Ramos (cell line): ENCODE results near the gene KRTAP21-2.
"Not testable (repeated sequence)": the region's sequence is repeated elsewhere in the genome, so short reads cannot be mapped to it uniquely, and the experiment has no call there.

Experiments
- in situ Hi-C: fragments of 300-500 bp; cut with MboI; formaldehyde crosslinking; loops from one replicate; pipeline ENCODE4 v1.14.3; 2022; ENCODE audit warnings: low sequenced_read_pairs; ENCODE audit not compliant: unreplicated experiment

KRTAP21-2 gene

DNA sequence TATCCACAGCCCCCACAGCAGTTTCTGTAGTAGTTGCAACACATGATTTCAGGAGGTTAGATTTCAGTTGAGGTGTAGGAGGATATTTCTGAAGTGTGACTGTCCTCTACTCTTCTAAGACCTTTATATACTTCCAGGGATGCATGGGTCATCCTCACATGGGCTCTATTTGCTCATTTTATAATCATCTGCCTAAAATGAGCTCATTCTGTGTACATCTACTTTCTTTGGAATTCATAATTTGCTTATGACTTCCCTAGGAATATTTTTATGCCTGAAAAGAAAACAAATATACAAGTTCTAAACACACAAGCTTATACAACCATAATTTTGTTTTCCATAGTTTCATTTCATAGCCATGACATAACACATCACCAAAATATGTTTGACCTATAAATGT lies at the start of gene KRTAP21-2:
KRTAP21-2 (minus strand) TSS at position 101 of the 400 bp plus-strand sequence; CDS start at position 44, 57 bp downstream.
- in situ Hi-C loops: no loop called here

DNA sequence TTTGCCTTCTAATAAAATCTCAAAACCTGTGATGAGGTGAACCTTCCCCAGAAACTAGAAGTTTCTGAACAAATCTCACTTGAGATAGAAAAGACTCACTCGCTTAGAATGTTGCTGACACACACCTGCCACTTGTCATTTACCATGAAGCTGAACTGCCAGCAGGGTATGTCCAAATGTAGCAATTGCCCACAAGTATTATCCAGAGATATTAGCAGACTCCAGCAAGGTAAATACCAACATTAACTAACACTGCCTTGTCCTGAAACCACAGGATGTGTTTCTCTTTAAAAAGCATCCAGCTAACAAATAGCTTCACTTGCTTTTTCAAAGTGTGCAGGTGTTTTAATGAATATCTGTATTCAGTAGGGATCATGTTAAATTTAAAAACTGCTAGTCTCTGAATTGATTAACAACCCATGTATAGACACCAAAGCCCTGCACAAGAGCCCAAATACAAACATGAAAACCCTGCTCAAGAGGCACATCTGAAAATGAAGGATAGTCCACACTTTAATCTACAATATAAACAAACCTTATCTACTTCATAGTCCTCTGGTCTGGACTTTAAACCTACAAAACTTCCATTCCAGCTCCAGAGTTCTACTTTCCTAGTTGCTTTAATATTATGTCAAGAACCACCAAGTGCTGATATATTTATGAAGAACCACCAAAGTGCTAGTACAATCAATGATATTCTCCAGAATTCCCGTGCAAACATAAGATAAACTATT lies 46.7 kb upstream of the KRTAP21-2 start:
- in situ Hi-C loops: no loop called here

DNA sequence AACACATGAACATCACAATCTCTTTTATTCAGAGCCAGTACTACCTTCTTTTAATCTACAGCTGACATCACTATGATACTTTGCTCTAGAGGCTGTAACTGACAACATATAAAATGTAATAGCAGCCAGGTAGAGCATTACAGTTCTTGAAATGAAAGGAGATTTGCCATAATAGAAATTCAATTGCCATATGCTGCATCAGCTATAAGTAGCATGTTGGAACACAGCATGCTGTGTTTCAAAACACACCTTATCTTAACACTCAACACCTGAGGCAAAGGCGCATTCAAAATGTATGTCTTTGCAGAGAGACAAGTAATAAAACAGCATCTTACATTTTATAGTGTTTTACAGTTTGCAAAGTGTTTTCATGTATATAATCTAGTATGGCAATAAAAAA lies 32.2 kb upstream of the KRTAP21-2 start:
- in situ Hi-C loops: no loop called here

DNA sequence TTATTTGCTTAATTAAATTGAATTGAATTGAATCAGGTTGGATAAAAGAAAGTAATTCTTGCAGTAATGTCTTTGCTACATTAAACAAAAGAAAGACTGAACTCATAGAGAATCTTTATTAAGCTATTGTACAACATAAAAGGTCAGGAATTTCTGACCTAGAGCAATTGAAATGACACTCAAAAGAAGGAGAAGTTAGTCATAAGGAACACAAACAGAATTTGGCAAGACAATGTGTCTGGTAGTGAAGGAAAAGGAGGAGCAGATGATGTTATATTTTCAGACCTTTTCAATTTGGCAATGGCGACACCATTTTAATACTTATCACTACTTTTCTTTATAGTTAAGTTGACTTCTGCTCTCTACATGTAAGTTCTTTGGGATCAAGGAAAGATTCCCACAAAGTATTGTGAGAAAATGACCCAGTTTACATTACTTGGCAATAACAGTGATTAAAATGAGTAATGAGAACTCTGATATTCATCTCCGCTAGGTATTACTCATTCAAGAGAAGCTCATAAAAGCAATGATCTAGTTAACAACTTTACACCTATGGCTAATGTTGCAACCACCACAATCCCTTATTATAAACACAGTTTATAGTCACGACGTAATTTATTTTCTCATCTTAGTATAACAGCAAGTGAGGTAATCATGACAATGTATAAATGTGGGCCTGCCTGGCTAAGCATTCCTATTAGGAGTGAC lies 22.8 kb upstream of the KRTAP21-2 start:
- in situ Hi-C loops: no loop called here

DNA sequence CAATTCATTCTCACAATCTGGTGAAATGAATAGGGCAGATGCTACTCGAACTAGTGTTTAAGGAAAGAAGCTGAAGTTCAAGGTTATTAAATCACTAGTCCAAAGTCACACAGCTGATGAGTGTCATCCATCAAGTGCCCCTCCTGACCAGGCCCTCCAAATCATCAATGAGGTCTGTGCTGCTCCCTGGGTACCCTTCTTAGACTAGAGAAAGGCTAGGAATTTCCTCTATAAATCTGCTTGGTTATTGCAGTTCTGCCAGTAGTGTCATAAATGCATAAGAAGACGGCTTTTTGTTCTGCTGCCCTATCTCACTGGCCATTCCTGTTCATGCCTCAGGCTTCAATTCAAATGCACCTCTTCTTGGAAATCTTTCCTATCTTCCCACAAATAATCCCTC lies 13.7 kb upstream of the KRTAP21-2 start:
- in situ Hi-C loops: no loop called here

DNA sequence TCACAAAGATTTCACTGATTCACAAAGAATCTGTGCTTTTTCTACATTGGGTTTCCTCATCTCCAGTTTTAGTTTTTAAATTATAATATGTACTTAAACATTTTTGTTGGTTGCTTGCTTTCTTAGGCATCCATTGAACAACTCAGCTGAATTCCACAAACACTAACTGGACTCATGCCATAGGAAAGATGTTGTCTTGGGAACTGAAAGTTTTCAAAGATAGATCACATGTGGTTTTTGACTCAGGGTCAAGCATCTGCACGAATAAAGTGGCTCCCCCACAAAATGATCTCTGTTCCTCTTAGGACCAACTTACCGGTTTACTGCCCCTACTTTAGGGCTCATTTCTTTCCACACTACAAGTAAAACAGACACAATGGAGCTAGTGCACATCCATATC lies 11.2 kb upstream of the KRTAP21-2 start:
- in situ Hi-C loops: no loop called here

DNA sequence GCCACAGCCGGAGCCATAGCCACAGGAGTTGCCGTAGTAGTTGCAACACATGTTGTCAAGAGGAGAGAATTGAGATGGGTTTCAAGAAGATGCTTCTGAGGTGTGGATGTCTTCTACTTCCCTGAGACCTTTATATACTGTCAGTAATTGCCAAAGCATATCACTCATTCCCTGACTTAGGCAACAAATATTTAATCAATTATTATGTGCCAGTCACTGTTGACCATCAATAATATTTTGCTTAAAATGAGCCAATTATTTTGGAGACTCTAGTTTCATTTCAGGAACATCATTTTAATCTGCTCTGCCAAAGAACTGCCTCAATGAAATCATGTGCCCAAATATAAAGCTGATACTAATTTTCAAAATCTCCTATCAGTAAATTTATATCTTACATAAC lies 8.3 kb upstream of the KRTAP21-2 start, which contains the start of gene KRTAP21-1:
KRTAP21-1 (minus strand) TSS at position 101 of the 400 bp plus-strand sequence; CDS start at position 51, 50 bp downstream.
- in situ Hi-C loops: not testable (repeated sequence)

DNA sequence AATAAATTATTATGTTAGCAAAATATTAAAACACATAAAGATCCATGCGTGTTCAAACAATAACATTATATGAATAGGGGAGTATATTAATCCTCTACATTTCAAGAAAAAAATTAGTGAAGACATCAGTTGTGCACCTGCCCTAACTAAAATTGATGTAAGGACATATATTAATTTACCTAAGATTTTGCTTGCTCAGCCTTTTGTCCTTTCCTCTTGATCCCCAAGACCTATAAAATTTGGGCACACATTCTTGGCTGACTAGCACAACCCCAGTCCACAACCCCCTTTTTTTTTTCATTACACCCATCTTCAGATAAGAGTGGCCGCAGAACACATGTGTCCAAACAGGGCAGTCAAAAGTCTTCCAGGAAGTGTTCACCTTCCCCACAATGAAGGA lies 6.6 kb downstream of the KRTAP21-2 start:
- in situ Hi-C loops: no loop called here

DNA sequence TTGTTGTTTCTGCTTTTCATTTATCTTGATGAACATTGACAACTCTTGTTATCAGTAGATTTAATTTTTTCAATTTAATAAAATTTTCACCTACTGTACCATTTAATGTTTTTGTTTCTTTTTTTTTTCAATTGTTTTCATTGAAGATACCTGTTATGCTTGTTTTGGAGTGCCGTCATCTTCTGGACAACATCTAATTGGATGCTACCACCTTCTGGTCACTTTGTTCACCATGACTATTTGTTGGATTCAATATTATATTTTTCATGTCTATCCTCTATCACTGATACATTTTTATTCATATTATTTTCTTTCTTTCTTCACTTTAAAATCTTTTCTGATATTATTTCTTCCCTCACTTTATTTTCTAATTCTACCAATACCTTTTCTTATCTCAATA lies 14.0 kb downstream of the KRTAP21-2 start:
- in situ Hi-C loops: no loop called here

DNA sequence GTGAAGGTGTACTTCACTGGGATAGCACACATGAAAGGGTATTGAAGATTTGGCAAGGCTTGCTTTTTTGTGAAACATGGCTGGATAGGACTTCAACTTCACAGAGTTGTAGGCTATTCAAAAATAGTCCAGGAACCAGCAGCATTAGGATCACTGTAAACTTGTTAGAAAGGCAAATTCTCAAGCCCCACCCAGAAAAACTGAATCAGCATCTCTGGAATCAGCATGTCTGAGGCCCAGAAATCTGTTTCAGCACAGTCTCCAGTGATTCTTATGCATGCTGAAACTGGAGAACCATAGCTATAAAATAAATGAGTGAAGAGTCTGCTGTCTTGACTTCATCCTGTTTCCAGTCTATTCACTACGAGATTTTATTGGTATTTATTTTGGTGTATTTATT lies 20.3 kb downstream of the KRTAP21-2 start:
- in situ Hi-C loops: no loop called here

DNA sequence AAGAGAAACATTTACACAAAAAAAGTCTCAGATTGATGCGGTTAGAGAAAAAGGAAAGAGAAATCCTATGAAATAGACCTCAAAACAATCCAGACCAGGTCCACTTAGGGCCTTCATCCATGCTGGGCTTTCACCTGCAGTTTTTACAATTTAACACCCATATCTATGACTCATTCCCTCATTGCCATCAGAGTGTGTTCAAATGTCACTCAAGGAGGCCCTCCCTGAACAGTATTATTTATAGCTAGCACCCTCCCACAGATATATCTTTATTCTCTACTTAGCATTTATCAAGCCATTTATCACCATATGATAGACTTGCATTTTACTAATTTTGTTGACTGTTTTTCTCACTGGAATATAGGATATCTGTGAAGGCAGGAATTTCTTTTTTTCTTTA lies 27.7 kb downstream of the KRTAP21-2 start:
- in situ Hi-C loops: no loop called here

DNA sequence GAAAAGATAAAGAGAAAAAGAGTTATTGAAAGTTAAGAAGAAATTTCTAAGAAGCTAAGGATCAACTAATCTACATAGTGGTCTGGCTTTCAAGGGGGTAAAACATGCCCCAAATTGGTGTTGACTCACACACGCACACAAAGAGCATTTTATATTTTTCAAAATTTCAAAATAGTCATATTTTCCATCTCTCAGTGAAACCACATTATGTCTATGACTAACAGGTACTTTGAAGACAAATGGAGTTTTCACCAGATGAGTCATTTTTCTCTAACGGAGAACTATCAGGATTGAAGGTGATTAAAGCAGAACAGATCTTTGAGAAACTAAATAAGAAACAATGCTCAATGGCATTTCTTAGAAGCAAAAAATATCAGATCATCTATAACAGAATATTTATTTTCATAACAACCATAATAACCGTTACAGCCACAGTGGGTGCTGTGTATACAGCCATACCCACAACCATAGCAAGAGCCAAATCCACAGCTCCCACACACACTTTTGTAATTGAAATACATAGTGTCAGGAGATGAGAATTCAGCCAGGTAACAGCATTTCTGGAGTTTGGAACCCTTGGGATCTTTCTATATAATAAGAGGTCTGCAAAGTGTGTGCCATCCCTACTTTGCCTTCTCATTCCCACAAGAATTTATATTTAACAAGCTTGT lies 28.7 kb downstream of the KRTAP21-2 start, which contains the start of gene KRTAP21-3:
KRTAP21-3 (minus strand) TSS at position 539 of the 671 bp plus-strand sequence; CDS start at position 521, 18 bp downstream.
- in situ Hi-C loops: no loop called here

DNA sequence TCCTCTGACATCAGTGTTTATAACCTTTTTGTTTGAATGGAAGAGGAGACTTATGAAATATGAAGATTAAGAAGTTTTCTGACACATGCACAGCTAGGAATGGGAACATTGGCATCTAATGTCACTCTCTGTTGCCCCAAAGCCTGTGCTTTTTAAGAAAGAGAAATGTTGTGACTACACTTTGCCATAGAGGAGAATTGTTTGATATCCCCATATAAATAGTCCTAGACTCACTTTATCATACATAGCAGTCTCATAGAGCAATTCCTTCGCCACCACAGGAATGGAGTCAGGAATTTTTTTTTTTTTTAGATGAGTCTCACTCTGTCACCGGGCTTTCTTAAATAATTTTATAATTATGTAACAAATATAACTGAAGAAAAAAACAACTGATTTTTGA lies 30.0 kb downstream of the KRTAP21-2 start:
- in situ Hi-C loops: no loop called here

DNA sequence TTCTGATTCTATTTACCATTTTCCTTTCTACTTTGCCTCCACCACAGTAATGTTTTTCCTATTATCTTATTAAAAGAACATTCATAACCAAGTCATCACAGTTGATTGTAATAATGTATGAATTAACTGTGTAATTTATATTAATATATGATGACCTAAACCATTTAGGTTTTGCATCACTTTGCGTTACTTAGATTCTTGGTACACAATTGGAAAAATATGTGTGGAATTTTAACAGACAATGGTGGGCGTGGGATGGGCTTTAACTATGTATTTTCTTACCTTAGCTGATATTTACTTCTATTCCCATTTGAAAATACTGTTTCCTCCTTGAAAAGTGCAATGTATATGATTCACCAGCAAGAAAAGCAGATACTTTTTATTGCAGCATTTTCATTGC lies 32.1 kb downstream of the KRTAP21-2 start:
- in situ Hi-C loops: no loop called here

DNA sequence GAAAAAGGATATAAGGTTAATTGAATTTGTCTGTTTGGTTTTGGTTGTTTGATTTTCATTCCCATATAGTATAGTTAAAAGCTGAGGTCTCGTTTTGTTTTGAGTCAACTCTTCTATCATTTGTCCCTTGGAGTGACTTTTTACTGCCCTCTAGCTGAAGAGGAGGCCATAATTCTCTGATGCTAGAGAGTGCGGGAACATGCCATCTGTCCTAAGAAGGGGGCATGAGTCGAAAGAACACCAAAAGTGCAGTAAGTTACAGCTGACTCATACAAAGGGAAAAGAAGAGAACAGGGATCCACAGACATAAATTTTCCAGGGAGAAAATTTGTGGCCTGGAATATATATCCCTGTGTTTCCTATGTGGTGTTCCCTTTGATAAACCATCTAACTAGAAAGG lies 32.6 kb downstream of the KRTAP21-2 start:
- in situ Hi-C loops: no loop called here

DNA sequence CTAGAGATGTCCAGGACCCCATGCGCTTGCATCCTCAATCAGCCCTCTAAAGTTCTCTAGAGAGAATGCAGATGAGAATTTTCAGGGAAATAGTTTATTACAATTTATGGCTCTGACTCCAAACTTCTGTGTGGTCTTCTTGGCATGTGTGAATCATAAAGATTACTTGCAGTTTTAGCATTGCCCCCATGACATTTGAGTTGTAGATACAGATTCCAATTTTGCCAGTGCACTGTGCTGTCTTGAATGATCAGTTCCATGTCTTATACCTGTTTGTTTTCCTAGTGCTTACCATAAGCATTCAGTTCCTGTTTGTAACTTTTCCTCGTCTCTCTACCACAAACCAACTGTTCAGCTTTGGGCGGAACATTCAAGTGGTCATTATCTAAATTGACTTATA lies 33.3 kb downstream of the KRTAP21-2 start:
- in situ Hi-C loops: no loop called here

DNA sequence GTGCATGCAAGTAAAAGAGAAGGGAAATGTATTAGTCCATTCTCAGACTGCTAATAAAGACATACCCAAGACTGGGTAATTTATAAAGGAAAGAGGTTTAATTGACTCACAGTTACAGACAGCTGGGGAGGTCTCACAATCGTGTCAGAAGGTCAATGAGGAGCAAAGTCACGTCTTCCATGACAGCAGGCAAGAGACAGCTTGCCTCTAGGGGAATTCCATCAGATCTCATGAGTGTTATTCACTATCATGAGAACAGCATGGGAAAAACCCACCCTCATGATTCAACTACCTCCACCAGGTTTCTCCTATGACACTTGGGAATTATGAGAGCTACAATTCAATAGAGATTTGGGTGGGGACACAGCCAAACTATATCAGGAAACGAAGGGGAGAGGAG lies 36.6 kb downstream of the KRTAP21-2 start:
- in situ Hi-C loops: no loop called here

DNA sequence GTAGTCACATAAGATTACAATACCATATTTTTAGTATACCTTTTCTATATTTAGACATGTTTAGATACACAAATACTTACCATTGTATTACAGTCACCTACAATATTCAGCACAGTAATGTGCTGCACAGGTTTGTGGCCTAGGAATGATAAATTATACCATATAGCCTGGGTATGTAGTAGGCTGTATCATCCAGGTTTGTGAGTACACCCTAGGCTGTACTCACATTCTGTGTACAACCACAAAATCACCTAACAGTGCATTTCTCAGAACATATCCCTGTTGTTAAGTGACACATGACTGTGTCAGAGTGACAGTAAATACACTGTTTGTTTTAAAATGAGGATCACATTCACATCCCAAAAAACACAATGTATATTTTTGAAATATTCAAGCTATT lies 39.6 kb downstream of the KRTAP21-2 start:
- in situ Hi-C loops: no loop called here
